ENCODE measurements around the gene TMEM232. TPM values are rescaled to one million over a fixed set of nuclear protein-coding genes. Genes with fewer than 3 reads are reported as not detected.

Gene TMEM232
- total RNA-seq, 4 donors from 2014 or later: 10.5 to 26.8 (median 11.6) TPM

GRCh38 chr5:110760158-110760557 is 33.7 kb upstream of the TMEM232 start:
- Histone ChIP-seq H3K4me3 (replicated peaks in 1 of 3) (no peak overlapping the region), H3K27me3 (no peaks in the 10 kb centered on the region), H3K36me3 (peaks cover 18 to 21% of the 10 kb centered on the region in 2 donors), H3K27ac (no peak overlapping the region), H3K4me1 (no peaks in the 10 kb centered on the region), H3K9me3 (no peaks in the 10 kb centered on the region)
- no peak for DNase-seq
- intact Hi-C loops (cut with DNase I): no loop called here
- TF ChIP-seq POLR2A (IDR thresholded peaks at IDR 0.05) (no peak), CTCF (IDR thresholded peaks at IDR 0.05) (no peak)
- WGBS, 2 donors: 98% methylated on average over 1 of the region's 1 CpG

GRCh38 chr5:110757118-110757729 is 30.8 kb upstream of the TMEM232 start:
- Histone ChIP-seq H3K27ac (no peak overlapping the region), H3K36me3 (peaks cover 12 to 21% of the 10 kb centered on the region in 2 donors), H3K9me3 (no peaks in the 10 kb centered on the region), H3K4me3 (replicated peaks in 1 of 3) (no peak overlapping the region), H3K27me3 (no peaks in the 10 kb centered on the region), H3K4me1 (no peaks in the 10 kb centered on the region)
- WGBS, 2 donors: 52 to 53% methylated on average over 4 of the region's 4 CpGs
- intact Hi-C loops (cut with DNase I): no loop called here
- no peak for TF ChIP-seq POLR2A (IDR thresholded peaks at IDR 0.05)
- peak in 4 of 6 experiments; percentile 36 to 68 (median 62) for TF ChIP-seq CTCF (IDR thresholded peaks at IDR 0.05)
- DNase-seq: peak in 1 of 2 donors; percentile 1

- Histone ChIP-seq H3K4me1 (peaks cover 4 to 18% of the 10 kb centered on the region in 2 donors), H3K9me3 (no peaks in the 10 kb centered on the region), H3K36me3 (peaks cover 4 to 5% of the 10 kb centered on the region in 2 donors), H3K27ac (no peak overlapping the region), H3K4me3 (replicated peaks in 1 of 3) (no peak overlapping the region), H3K27me3 (no peaks in the 10 kb centered on the region)
- no peak for DNase-seq
- no peak for TF ChIP-seq CTCF (IDR thresholded peaks at IDR 0.05)
- no peak for TF ChIP-seq POLR2A (IDR thresholded peaks at IDR 0.05)
- intact Hi-C loops (cut with DNase I): no loop called here
Observed at GRCh38 chr5:110754181-110754580, 27.7 kb upstream of the TMEM232 start.

- Histone ChIP-seq H3K4me1 (peaks cover 4 to 19% of the 10 kb centered on the region in 2 donors), H3K27me3 (no peaks in the 10 kb centered on the region), H3K36me3 (peaks cover 4 to 10% of the 10 kb centered on the region in 2 donors), H3K4me3 (replicated peaks in 1 of 3) (no peak overlapping the region), H3K27ac (no peak overlapping the region), H3K9me3 (no peaks in the 10 kb centered on the region)
- DNase-seq: no peak
- no peak for TF ChIP-seq POLR2A (IDR thresholded peaks at IDR 0.05)
- TF ChIP-seq CTCF (IDR thresholded peaks at IDR 0.05): no peak
- intact Hi-C loops (cut with DNase I): no loop called here
- 95 to 96% methylated on average over 2 of the region's 2 CpGs for WGBS, 2 donors
Observed at GRCh38 chr5:110753600-110753999, 27.1 kb upstream of the TMEM232 start.

GRCh38 chr5:110752953-110753352 is 26.5 kb upstream of the TMEM232 start:
- peaks cover 4 to 14% of the 10 kb centered on the region in 2 donors for H3K36me3 ChIP-seq
- H3K9me3 ChIP-seq: no peaks in the 10 kb centered on the region
- TF ChIP-seq POLR2A (IDR thresholded peaks at IDR 0.05) (no peak), CTCF (IDR thresholded peaks at IDR 0.05) (no peak)
- no peak overlapping the region for H3K27ac ChIP-seq
- no peaks in the 10 kb centered on the region for H3K27me3 ChIP-seq
- WGBS, 2 donors: 83 to 88% methylated on average over 1 of the region's 1 CpG
- H3K4me3 ChIP-seq (replicated peaks in 1 of 3): no peak overlapping the region
- intact Hi-C loops (cut with DNase I): no loop called here
- peaks cover 4 to 19% of the 10 kb centered on the region in 2 donors for H3K4me1 ChIP-seq
- DNase-seq: no peak

All from thyroid gland (tissue), 4 donors.